ENCODE results near the gene C9orf43. TPM values are rescaled to one million over a fixed set of nuclear protein-coding genes. Genes with fewer than 3 reads are reported as not detected.

Gene C9orf43
- under 1 TPM; 0.45 to 0.71 (median 0.50) TPM for total RNA-seq
- total RNA-seq (2013), result 0.61 TPM

- Histone ChIP-seq H3K27me3 (ENCODE audit: control insufficient read depth, insufficient read depth, low read length) (no peaks in the 10 kb centered on the region), H3K9me3 (ENCODE audit: control insufficient read depth, insufficient read depth, low read length) (no peaks in the 10 kb centered on the region), H3K4me1 (ENCODE audit: control insufficient read depth, insufficient read depth, low read length) (peaks cover 23% of the 10 kb centered on the region), H3K4me3 (ENCODE audit: low read length) (peak within 1 kb of the TSS; percentile 78), H3K36me3 (ENCODE audit: control insufficient read depth, insufficient read depth, low read length) (peaks cover 7% of the 10 kb centered on the region), H3K27ac (ENCODE audit: low read length) (peak within 1 kb of the TSS; percentile 95)
- Mint-ChIP-seq H3K4me1 (peaks cover 24 to 28% of the 10 kb centered on the region in 2 donors), H3K36me3 (no peaks in the 10 kb centered on the region), H3K9me3 (no peaks in the 10 kb centered on the region), H3K27ac (peak within 1 kb of the TSS; percentile 96 to 99), H3K27me3 (ENCODE audit: low read depth in 2 of 2) (no peaks in the 10 kb centered on the region), H3K4me3 (peak within 1 kb of the TSS; percentile 94)
- intact Hi-C loops (cut with micrococcal nuclease), result loop anchor here (1.0 to 2.0 kb wide), 5 partner anchors 9 to 190 kb away; partner anchors contain the start of genes ALAD, CDC26, FKBP15 and PRPF4
- peak; percentile 88 to 97 (median 91) for ATAC-seq
- DNase-seq, result peak; percentile 94 to 97
- under 1% methylated on average over 61 of the region's 61 CpGs for WGBS (ENCODE audit: insufficient coverage)
- TF ChIP-seq, protein P1, sequence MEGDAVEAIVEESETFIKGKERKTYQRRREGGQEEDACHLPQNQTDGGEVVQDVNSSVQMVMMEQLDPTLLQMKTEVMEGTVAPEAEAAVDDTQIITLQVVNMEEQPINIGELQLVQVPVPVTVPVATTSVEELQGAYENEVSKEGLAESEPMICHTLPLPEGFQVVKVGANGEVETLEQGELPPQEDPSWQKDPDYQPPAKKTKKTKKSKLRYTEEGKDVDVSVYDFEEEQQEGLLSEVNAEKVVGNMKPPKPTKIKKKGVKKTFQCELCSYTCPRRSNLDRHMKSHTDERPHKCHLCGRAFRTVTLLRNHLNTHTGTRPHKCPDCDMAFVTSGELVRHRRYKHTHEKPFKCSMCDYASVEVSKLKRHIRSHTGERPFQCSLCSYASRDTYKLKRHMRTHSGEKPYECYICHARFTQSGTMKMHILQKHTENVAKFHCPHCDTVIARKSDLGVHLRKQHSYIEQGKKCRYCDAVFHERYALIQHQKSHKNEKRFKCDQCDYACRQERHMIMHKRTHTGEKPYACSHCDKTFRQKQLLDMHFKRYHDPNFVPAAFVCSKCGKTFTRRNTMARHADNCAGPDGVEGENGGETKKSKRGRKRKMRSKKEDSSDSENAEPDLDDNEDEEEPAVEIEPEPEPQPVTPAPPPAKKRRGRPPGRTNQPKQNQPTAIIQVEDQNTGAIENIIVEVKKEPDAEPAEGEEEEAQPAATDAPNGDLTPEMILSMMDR (IDR thresholded peaks at IDR 0.05), result no peak
Observed at GRCh38 chr9:113410207-113410864, at the start of gene C9orf43, which contains the start of gene POLE3. Gene C9orf43, plus strand, starts transcription at chr9:113410747. Its CDS starts 2,747 bp downstream, at chr9:113413494. Gene POLE3, minus strand, starts transcription at chr9:113410675. Its CDS starts 382 bp downstream, at chr9:113410293.

DNA sequence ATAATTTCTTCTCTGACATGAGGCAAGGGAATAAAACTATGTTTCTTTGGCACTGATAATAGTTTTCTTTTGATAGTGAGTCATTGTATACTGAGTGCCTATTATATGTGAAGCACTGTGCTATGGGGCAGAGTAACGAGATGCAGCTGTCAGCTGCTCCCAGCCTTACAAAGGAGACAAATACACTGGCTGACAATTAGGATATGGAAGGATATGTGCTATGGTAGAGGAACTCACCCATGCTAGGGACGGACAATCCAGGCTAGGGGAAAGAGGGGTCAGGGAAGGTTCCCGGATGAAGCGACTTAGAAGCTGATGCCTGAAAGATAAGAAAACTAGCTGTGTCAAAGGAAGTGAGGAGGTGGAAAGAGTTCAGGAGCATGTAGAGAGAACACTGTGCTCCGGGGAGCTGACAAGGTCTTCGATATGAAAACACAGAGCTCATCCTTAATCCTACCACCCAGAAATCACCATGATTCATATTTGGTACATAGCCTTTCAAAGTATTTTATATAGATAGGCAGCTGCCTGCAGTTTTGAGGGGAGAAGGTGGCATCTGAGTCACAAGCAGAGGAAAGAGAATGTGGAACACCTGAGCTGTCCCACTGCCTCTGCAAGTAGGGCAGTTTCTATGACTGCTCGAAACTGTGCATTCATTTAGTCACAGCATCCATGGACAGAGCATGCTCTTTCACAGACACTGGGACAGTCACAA lies 49.1 kb upstream of the C9orf43 start:
- no peak overlapping the region for H3K4me3 ChIP-seq (ENCODE audit: low read length)
- H3K36me3 ChIP-seq (ENCODE audit: control insufficient read depth, insufficient read depth, low read length), result no peaks in the 10 kb centered on the region
- H3K27me3 Mint-ChIP-seq (ENCODE audit: low read depth in 2 of 2), result no peaks in the 10 kb centered on the region
- H3K9me3 Mint-ChIP-seq, result no peaks in the 10 kb centered on the region
- ATAC-seq, result no peak
- H3K27me3 ChIP-seq (ENCODE audit: control insufficient read depth, insufficient read depth, low read length), result no peaks in the 10 kb centered on the region
- no peak overlapping the region for H3K27ac ChIP-seq (ENCODE audit: low read length)
- 84% methylated on average over 5 of the region's 7 CpGs for WGBS (ENCODE audit: insufficient coverage)
- no peaks in the 10 kb centered on the region for H3K9me3 ChIP-seq (ENCODE audit: control insufficient read depth, insufficient read depth, low read length)
- TF ChIP-seq, protein P1 (IDR thresholded peaks at IDR 0.05), result no peak
- no peaks in the 10 kb centered on the region for H3K36me3 Mint-ChIP-seq
- H3K27ac Mint-ChIP-seq, result peak overlapping the region in 1 of 2 donors; percentile 7
- intact Hi-C loops (cut with micrococcal nuclease), result no loop called here
- H3K4me1 ChIP-seq (ENCODE audit: control insufficient read depth, insufficient read depth, low read length), result no peaks in the 10 kb centered on the region
- DNase-seq, result no peak
- H3K4me3 Mint-ChIP-seq, result no peak overlapping the region
- H3K4me1 Mint-ChIP-seq, result no peaks in the 10 kb centered on the region

GRCh38 chr9:113363336-113363735 lies 47.2 kb upstream of the C9orf43 start:
- Histone ChIP-seq H3K9me3 (ENCODE audit: control insufficient read depth, insufficient read depth, low read length) (no peaks in the 10 kb centered on the region), H3K27ac (ENCODE audit: low read length) (no peak overlapping the region), H3K4me1 (ENCODE audit: control insufficient read depth, insufficient read depth, low read length) (no peaks in the 10 kb centered on the region), H3K4me3 (ENCODE audit: low read length) (no peak overlapping the region), H3K27me3 (ENCODE audit: control insufficient read depth, insufficient read depth, low read length) (no peaks in the 10 kb centered on the region), H3K36me3 (ENCODE audit: control insufficient read depth, insufficient read depth, low read length) (no peaks in the 10 kb centered on the region)
- Mint-ChIP-seq H3K36me3 (no peaks in the 10 kb centered on the region), H3K4me3 (no peak overlapping the region), H3K27me3 (ENCODE audit: low read depth in 2 of 2) (no peaks in the 10 kb centered on the region), H3K9me3 (no peaks in the 10 kb centered on the region), H3K27ac (no peak overlapping the region), H3K4me1 (no peaks in the 10 kb centered on the region)
- DNase-seq (no peak), ATAC-seq (no peak)
- WGBS (ENCODE audit: insufficient coverage), result 97% methylated on average over 3 of the region's 3 CpGs
- TF ChIP-seq, protein P1 (IDR thresholded peaks at IDR 0.05), result no peak
- intact Hi-C loops (cut with micrococcal nuclease), result no loop called here
